HL-60 (cell line): ENCODE data around the gene NPHS1.
"Not testable (repeated sequence)": the region's sequence is repeated elsewhere in the genome, so short reads cannot be mapped to it uniquely, and the experiment has no call there.

ENCODE experiments used
- DNase-seq, 2 experiments: peaks; one replicate each; pipeline ENCODE4 v3.0.0-alpha.2; 2010 to 2020; ENCODE audit warnings: low read depth in 1 of 2, low spot score in 1 of 2
- H3K27ac ChIP-seq: fragments of 250-450 bp; sonication (Bioruptor Pico); replicated peaks from 2 replicates; pipeline ENCODE4 v1.5.1; 2020; ENCODE audit warnings: mild to moderate bottlenecking, moderate library complexity
- H3K27me3 ChIP-seq: fragments of 250-450 bp; sonication (Bioruptor Pico); 2 replicates; pipeline ENCODE4 v1.5.1; 2021; ENCODE audit warnings: mild to moderate bottlenecking, moderate library complexity; ENCODE audit not compliant: insufficient read depth, poor library complexity, severe bottlenecking
- H3K4me3 ChIP-seq: replicated peaks from 2 replicates; pipeline ENCODE4 v1.5.1; 2011; ENCODE audit warnings: mild to moderate bottlenecking, control low read depth, low read length; ENCODE audit not compliant: insufficient read depth
- GABPA ChIP-seq: IDR thresholded peaks from 2 replicates; pipeline ENCODE4 v1.6.1; 2012; ENCODE audit warnings: low read depth
- POLR2AphosphoS5 ChIP-seq: IDR thresholded peaks from 2 replicates; pipeline ENCODE4 v1.6.1; 2012; ENCODE audit warnings: low read depth
- SPI1 ChIP-seq: IDR thresholded peaks from 2 replicates; pipeline ENCODE4 v1.6.1; 2012; ENCODE audit warnings: low read depth, mild to moderate bottlenecking, borderline replicate concordance
- TF ChIP-seq, protein P1 (sequence below): IDR thresholded peaks from 2 replicates; pipeline ENCODE4 v1.6.1; 2012; ENCODE audit warnings: low read depth; ENCODE audit not compliant: insufficient replicate concordance
- TF ChIP-seq, protein P2 (sequence below): IDR thresholded peaks from one replicate; pipeline ENCODE4 v1.5.1; 2011; ENCODE audit warnings: low read length, control low read depth, inconsistent platforms; ENCODE audit not compliant: insufficient read depth

The NPHS1 gene

DNA sequence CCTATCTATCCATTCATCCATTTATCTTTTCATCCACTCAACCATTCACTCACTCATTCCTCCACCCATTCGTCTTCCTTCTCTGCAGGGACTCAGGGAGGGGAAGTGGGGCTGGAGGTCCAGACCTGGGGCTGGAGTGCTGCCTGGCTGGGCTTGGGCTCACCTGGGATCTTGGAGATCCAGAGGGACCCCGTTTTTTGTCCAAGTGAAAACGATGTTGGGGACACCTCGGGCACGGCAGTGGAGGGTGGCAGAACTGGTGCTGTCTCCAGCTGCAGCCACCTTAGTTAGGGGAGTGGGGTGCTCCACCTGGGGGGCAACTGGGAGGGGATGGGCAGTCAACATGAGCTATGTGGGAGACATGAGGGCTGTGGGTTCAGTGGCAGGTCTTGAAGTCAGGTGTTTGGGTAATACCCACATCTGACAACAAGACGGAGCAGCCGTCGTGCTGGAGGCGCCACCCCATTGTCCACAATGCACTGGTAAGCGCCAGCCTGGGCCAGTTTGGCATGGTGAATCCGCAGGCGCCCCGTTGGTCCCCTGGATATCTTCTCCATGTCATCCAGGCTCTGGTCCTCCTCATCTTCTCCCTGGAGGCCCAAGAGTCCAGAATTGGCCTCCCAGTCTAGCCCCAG, 10.2 kb downstream of the NPHS1 start:
- no peak for DNase-seq
- TF ChIP-seq, protein P1, sequence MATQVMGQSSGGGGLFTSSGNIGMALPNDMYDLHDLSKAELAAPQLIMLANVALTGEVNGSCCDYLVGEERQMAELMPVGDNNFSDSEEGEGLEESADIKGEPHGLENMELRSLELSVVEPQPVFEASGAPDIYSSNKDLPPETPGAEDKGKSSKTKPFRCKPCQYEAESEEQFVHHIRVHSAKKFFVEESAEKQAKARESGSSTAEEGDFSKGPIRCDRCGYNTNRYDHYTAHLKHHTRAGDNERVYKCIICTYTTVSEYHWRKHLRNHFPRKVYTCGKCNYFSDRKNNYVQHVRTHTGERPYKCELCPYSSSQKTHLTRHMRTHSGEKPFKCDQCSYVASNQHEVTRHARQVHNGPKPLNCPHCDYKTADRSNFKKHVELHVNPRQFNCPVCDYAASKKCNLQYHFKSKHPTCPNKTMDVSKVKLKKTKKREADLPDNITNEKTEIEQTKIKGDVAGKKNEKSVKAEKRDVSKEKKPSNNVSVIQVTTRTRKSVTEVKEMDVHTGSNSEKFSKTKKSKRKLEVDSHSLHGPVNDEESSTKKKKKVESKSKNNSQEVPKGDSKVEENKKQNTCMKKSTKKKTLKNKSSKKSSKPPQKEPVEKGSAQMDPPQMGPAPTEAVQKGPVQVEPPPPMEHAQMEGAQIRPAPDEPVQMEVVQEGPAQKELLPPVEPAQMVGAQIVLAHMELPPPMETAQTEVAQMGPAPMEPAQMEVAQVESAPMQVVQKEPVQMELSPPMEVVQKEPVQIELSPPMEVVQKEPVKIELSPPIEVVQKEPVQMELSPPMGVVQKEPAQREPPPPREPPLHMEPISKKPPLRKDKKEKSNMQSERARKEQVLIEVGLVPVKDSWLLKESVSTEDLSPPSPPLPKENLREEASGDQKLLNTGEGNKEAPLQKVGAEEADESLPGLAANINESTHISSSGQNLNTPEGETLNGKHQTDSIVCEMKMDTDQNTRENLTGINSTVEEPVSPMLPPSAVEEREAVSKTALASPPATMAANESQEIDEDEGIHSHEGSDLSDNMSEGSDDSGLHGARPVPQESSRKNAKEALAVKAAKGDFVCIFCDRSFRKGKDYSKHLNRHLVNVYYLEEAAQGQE, result no peak
- TF ChIP-seq, protein P2, sequence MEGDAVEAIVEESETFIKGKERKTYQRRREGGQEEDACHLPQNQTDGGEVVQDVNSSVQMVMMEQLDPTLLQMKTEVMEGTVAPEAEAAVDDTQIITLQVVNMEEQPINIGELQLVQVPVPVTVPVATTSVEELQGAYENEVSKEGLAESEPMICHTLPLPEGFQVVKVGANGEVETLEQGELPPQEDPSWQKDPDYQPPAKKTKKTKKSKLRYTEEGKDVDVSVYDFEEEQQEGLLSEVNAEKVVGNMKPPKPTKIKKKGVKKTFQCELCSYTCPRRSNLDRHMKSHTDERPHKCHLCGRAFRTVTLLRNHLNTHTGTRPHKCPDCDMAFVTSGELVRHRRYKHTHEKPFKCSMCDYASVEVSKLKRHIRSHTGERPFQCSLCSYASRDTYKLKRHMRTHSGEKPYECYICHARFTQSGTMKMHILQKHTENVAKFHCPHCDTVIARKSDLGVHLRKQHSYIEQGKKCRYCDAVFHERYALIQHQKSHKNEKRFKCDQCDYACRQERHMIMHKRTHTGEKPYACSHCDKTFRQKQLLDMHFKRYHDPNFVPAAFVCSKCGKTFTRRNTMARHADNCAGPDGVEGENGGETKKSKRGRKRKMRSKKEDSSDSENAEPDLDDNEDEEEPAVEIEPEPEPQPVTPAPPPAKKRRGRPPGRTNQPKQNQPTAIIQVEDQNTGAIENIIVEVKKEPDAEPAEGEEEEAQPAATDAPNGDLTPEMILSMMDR, result no peak
- TF ChIP-seq POLR2AphosphoS5 (no peak), SPI1 (no peak), GABPA (no peak)
- no peak overlapping the region for H3K4me3 ChIP-seq
- peaks cover 35% of the 10 kb centered on the region for H3K27me3 ChIP-seq
- H3K27ac ChIP-seq, result no peak overlapping the region

GRCh38 chr19:35836096-35836495, 16.2 kb downstream of the NPHS1 start:
- DNase-seq, H3K4me3 ChIP-seq, H3K27me3 ChIP-seq, H3K27ac ChIP-seq: not testable (repeated sequence)

DNA sequence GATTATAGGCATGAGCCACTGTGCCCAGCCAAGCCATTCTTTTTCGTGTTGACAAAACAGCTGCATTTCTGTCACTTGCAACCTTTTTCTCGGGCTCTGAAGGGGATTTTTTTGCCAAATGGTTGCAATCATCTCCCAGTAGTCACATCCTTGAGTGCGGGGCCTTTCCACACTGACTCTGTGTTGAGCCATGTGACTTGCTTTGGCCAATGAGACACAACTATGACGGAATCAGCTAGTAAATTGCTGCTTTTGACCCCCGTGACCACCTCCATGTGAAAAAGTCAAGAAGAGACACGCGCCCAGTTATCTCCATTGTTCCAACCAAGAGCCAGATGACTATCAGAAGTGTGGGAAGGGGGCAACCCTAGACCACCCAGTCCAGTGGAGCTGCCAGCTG, 18.3 kb downstream of the NPHS1 start:
- no peak overlapping the region for H3K4me3 ChIP-seq
- no peak for DNase-seq
- TF ChIP-seq, protein P1, result no peak
- TF ChIP-seq SPI1, result no peak
- no peak for TF ChIP-seq GABPA
- TF ChIP-seq, protein P2, result no peak
- no peak for TF ChIP-seq POLR2AphosphoS5
- no peak overlapping the region for H3K27ac ChIP-seq
- H3K27me3 ChIP-seq, result peaks cover 4% of the 10 kb centered on the region

- Histone ChIP-seq H3K4me3 (no peak overlapping the region), H3K27ac (no peak overlapping the region), H3K27me3 (peaks cover 2% of the 10 kb centered on the region)
- TF ChIP-seq GABPA (no peak), SPI1 (no peak), POLR2AphosphoS5 (no peak)
- TF ChIP-seq, protein P1, result no peak
- TF ChIP-seq, protein P2, result no peak
- no peak for DNase-seq
Observed at GRCh38 chr19:35832054-35832453, 20.2 kb downstream of the NPHS1 start.
